Peyer's patch (tissue), 4 donors: ENCODE measurements around the gene RIPOR1.

Experiments
- POLR2A ChIP-seq, 2 donors: fragments of 450-650 bp; IDR thresholded peaks; one replicate each; pipeline ENCODE4 v1.5.1; 2017; ENCODE audit warnings: antibody characterized with exemption in 2 of 2, mild to moderate bottlenecking in 2 of 2, moderate library complexity in 2 of 2
- TF ChIP-seq, protein P1 (sequence below), 6 experiments: fragments of 450-650 bp in 4 of 6; fragments of 200-600 bp in 2 of 6; sonication (generic) in 1 of 6; IDR thresholded peaks; one replicate each; pipeline ENCODE4 v1.5.1; 2017 to 2019; ENCODE audit warnings: antibody characterized with exemption in 6 of 6, mild to moderate bottlenecking in 3 of 6, moderate library complexity in 1 of 6

DNA sequence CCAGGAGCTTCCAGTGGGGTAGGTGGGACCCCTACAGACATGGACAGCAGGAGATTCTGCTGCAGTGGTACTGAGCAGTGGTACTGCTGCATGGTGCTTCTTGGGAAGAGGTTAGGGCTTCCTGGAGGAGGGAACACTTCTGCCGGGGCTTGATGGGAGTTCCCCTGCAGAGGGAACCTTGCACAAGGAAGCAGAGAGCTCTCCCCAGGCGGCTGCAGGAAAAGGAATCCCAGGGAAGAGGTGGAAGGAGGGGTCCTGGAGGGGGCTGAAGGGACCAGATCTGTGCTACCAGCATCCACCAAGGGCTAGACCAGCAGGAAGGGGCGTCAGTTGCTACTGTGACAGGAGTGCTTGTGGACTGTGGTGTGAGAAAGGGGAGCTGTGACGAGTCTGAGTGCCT, 10.6 kb downstream of the RIPOR1 start:
- TF ChIP-seq, protein P1, sequence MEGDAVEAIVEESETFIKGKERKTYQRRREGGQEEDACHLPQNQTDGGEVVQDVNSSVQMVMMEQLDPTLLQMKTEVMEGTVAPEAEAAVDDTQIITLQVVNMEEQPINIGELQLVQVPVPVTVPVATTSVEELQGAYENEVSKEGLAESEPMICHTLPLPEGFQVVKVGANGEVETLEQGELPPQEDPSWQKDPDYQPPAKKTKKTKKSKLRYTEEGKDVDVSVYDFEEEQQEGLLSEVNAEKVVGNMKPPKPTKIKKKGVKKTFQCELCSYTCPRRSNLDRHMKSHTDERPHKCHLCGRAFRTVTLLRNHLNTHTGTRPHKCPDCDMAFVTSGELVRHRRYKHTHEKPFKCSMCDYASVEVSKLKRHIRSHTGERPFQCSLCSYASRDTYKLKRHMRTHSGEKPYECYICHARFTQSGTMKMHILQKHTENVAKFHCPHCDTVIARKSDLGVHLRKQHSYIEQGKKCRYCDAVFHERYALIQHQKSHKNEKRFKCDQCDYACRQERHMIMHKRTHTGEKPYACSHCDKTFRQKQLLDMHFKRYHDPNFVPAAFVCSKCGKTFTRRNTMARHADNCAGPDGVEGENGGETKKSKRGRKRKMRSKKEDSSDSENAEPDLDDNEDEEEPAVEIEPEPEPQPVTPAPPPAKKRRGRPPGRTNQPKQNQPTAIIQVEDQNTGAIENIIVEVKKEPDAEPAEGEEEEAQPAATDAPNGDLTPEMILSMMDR (IDR thresholded peaks at IDR 0.05) = no peak
- TF ChIP-seq POLR2A (IDR thresholded peaks at IDR 0.05) = no peak
